Astrocyte (in vitro differentiated cells and primary cell): Measurements from ENCODE around the gene P3H2. TPM values are rescaled to one million over a fixed set of nuclear protein-coding genes. Genes with fewer than 3 reads are reported as not detected.
"Not testable (repeated sequence)": the region's sequence is repeated elsewhere in the genome, so short reads cannot be mapped to it uniquely, and the experiment has no call there.

Experiments used
- DNase-seq: peaks from one replicate; pipeline ENCODE4 v3.0.0-alpha.2; 2010; ENCODE audit warnings: low read depth
- FAIRE-seq: peaks from 2 replicates; lab custom pipeline; 2011; peaks lifted over from hg19 to GRCh38; lab: Jason Lieb, UNC
- H2AFZ ChIP-seq: 2 replicates; pipeline ENCODE4 v1.6.0; 2012; ENCODE audit warnings: low read depth, low read length, inconsistent platforms
- H3K27ac ChIP-seq: 2 replicates; pipeline ENCODE4 v1.5.1; 2011; ENCODE audit warnings: low read depth, low read length, inconsistent platforms
- H3K27me3 ChIP-seq: 2 replicates; pipeline ENCODE4 v1.6.0; 2011; ENCODE audit warnings: low read length, inconsistent platforms; ENCODE audit not compliant: insufficient read depth
- H3K36me3 ChIP-seq: 2 replicates; pipeline ENCODE4 v1.5.1; 2011; ENCODE audit warnings: low read length, inconsistent platforms; ENCODE audit not compliant: insufficient read depth
- H3K4me1 ChIP-seq: 2 replicates; pipeline ENCODE4 v1.5.1; 2011; ENCODE audit warnings: low read length, inconsistent platforms; ENCODE audit not compliant: insufficient read depth
- H3K4me2 ChIP-seq: 2 replicates; pipeline ENCODE4 v1.6.0; 2012; ENCODE audit warnings: low read length, inconsistent platforms
- H3K4me3 ChIP-seq: 2 replicates; pipeline ENCODE4 v1.5.1; 2011; ENCODE audit warnings: low read depth, mild to moderate bottlenecking, low read length, inconsistent platforms; ENCODE audit not compliant: insufficient read depth
- H3K79me2 ChIP-seq: 2 replicates; pipeline ENCODE4 v1.6.0; 2012; ENCODE audit warnings: mild to moderate bottlenecking, low read length, inconsistent platforms; ENCODE audit not compliant: insufficient read depth
- H3K9ac ChIP-seq: 2 replicates; pipeline ENCODE4 v1.6.0; 2012; ENCODE audit warnings: mild to moderate bottlenecking, low read length, inconsistent platforms
- H3K9me3 ChIP-seq: 2 replicates; pipeline ENCODE4 v1.5.1; 2012; ENCODE audit warnings: low read depth, mild to moderate bottlenecking, low read length, inconsistent platforms; ENCODE audit not compliant: insufficient read depth
- H4K20me1 ChIP-seq: 2 replicates; pipeline ENCODE4 v1.6.0; 2012; ENCODE audit warnings: low read length, inconsistent platforms; ENCODE audit not compliant: insufficient read depth
- H3K27ac Mint-ChIP-seq: one replicate; pipeline ENCODE4 v1.8.0; 2021; ENCODE audit warnings: mild to moderate bottlenecking, mixed read lengths; ENCODE audit not compliant: unreplicated experiment
- H3K27me3 Mint-ChIP-seq: one replicate; pipeline ENCODE4 v1.8.0; 2021; ENCODE audit warnings: low read depth, mixed read lengths; ENCODE audit not compliant: unreplicated experiment
- H3K36me3 Mint-ChIP-seq: one replicate; pipeline ENCODE4 v1.8.0; 2021; ENCODE audit warnings: low read depth, mixed read lengths; ENCODE audit not compliant: unreplicated experiment
- H3K4me1 Mint-ChIP-seq: one replicate; pipeline ENCODE4 v1.8.0; 2021; ENCODE audit warnings: low read depth, mixed read lengths; ENCODE audit not compliant: unreplicated experiment
- H3K4me3 Mint-ChIP-seq: one replicate; pipeline ENCODE4 v1.8.0; 2021; ENCODE audit warnings: mild to moderate bottlenecking, moderate library complexity, mixed read lengths; ENCODE audit not compliant: unreplicated experiment
- H3K9me3 Mint-ChIP-seq: one replicate; pipeline ENCODE4 v1.8.0; 2021; ENCODE audit warnings: mild to moderate bottlenecking, mixed read lengths; ENCODE audit not compliant: unreplicated experiment
- EZH2 ChIP-seq: IDR thresholded peaks from 2 replicates; pipeline ENCODE4 v1.6.1; 2012; ENCODE audit warnings: mild to moderate bottlenecking, low read length, inconsistent platforms; ENCODE audit not compliant: insufficient read depth
- total RNA-seq: library from RNA; stranded (reverse); gene quantifications from 2 replicates; pipeline ENCODE4 v1.2.1, GENCODE V29; 2021
- TF ChIP-seq, protein P1 (sequence below): IDR thresholded peaks from 2 replicates; pipeline ENCODE4 v1.5.1; 2011; ENCODE audit warnings: low read depth, mild to moderate bottlenecking, inconsistent platforms, low read length, moderate library complexity; ENCODE audit not compliant: insufficient read depth

Gene P3H2
- total RNA-seq, 1 donor from 2014 or later: 57.7 TPM

GRCh38 chr3:190158261-190158660 lies 37.6 kb upstream of the P3H2 start:
- H3K4me1 Mint-ChIP-seq: peaks cover 5% of the 10 kb centered on the region
- FAIRE-seq (no peak), DNase-seq (no peak)
- Histone ChIP-seq H3K4me2 (no peak overlapping the region), H3K9me3 (no peaks in the 10 kb centered on the region), H2AFZ (no peak overlapping the region), H3K27ac (no peak overlapping the region), H3K4me1 (peaks cover 8% of the 10 kb centered on the region), H4K20me1 (no peaks in the 10 kb centered on the region), H3K27me3 (peaks cover 7% of the 10 kb centered on the region), H3K4me3 (no peak overlapping the region), H3K79me2 (no peaks in the 10 kb centered on the region), H3K36me3 (no peaks in the 10 kb centered on the region), H3K9ac (no peak overlapping the region)
- H3K4me3 Mint-ChIP-seq: no peak overlapping the region
- H3K27me3 Mint-ChIP-seq: no peaks in the 10 kb centered on the region
- no peak for TF ChIP-seq EZH2
- TF ChIP-seq, protein P1, sequence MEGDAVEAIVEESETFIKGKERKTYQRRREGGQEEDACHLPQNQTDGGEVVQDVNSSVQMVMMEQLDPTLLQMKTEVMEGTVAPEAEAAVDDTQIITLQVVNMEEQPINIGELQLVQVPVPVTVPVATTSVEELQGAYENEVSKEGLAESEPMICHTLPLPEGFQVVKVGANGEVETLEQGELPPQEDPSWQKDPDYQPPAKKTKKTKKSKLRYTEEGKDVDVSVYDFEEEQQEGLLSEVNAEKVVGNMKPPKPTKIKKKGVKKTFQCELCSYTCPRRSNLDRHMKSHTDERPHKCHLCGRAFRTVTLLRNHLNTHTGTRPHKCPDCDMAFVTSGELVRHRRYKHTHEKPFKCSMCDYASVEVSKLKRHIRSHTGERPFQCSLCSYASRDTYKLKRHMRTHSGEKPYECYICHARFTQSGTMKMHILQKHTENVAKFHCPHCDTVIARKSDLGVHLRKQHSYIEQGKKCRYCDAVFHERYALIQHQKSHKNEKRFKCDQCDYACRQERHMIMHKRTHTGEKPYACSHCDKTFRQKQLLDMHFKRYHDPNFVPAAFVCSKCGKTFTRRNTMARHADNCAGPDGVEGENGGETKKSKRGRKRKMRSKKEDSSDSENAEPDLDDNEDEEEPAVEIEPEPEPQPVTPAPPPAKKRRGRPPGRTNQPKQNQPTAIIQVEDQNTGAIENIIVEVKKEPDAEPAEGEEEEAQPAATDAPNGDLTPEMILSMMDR: no peak
- H3K9me3 Mint-ChIP-seq: peaks cover 8% of the 10 kb centered on the region
- no peak overlapping the region for H3K27ac Mint-ChIP-seq
- no peaks in the 10 kb centered on the region for H3K36me3 Mint-ChIP-seq

GRCh38 chr3:190155752-190156151 lies 35.1 kb upstream of the P3H2 start:
- peaks cover 7% of the 10 kb centered on the region for H3K27me3 ChIP-seq
- no peaks in the 10 kb centered on the region for H3K9me3 ChIP-seq
- TF ChIP-seq EZH2: no peak
- TF ChIP-seq, protein P1: no peak
- H3K27ac Mint-ChIP-seq: no peak overlapping the region
- no peak overlapping the region for H3K4me3 ChIP-seq
- H3K4me2 ChIP-seq: no peak overlapping the region
- H3K79me2 ChIP-seq: no peaks in the 10 kb centered on the region
- no peak overlapping the region for H3K27ac ChIP-seq
- no peak for FAIRE-seq
- no peaks in the 10 kb centered on the region for H4K20me1 ChIP-seq
- peaks cover 16% of the 10 kb centered on the region for H3K4me1 ChIP-seq
- H3K4me3 Mint-ChIP-seq: no peak overlapping the region
- no peak overlapping the region for H2AFZ ChIP-seq
- H3K36me3 Mint-ChIP-seq: no peaks in the 10 kb centered on the region
- H3K4me1 Mint-ChIP-seq: peaks cover 5% of the 10 kb centered on the region
- no peaks in the 10 kb centered on the region for H3K36me3 ChIP-seq
- no peak overlapping the region for H3K9ac ChIP-seq
- H3K27me3 Mint-ChIP-seq: peaks cover 3% of the 10 kb centered on the region
- DNase-seq: peak; percentile 63
- peaks cover 1% of the 10 kb centered on the region for H3K9me3 Mint-ChIP-seq

DNA sequence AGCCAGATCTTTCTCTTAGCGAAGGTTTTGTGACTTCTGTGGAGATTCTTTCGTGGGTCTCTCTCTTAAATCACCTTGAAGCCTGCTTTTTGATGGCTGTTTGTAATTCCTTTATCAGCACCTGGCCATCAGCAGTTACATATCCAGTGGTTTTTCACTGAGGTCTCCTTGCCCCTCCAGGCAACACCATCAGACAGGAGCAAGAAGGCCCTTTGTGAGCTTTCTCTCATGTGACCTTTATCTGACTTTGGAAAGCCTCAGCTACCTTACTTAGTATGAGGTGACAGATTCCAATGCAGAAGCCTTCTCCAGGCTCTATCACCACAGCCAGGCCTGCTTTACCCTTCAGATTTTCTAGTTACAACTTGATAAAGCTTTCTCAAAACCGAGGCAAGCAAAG lies 30.0 kb upstream of the P3H2 start:
- FAIRE-seq: no peak
- Mint-ChIP-seq H3K4me1 (peaks cover under 1% of the 10 kb centered on the region), H3K27ac (no peak overlapping the region), H3K36me3 (no peaks in the 10 kb centered on the region), H3K4me3 (no peak overlapping the region), H3K27me3 (peaks cover 5% of the 10 kb centered on the region), H3K9me3 (peaks cover 8% of the 10 kb centered on the region)
- Histone ChIP-seq H3K9ac (no peak overlapping the region), H3K4me3 (no peak overlapping the region), H3K9me3 (no peaks in the 10 kb centered on the region), H3K4me1 (peaks cover 8% of the 10 kb centered on the region), H3K79me2 (no peaks in the 10 kb centered on the region), H3K36me3 (no peaks in the 10 kb centered on the region), H3K27ac (no peak overlapping the region), H2AFZ (no peak overlapping the region), H3K4me2 (no peak overlapping the region), H3K27me3 (peaks cover 7% of the 10 kb centered on the region), H4K20me1 (no peaks in the 10 kb centered on the region)
- TF ChIP-seq EZH2: no peak
- TF ChIP-seq, protein P1: no peak
- no peak for DNase-seq

DNA sequence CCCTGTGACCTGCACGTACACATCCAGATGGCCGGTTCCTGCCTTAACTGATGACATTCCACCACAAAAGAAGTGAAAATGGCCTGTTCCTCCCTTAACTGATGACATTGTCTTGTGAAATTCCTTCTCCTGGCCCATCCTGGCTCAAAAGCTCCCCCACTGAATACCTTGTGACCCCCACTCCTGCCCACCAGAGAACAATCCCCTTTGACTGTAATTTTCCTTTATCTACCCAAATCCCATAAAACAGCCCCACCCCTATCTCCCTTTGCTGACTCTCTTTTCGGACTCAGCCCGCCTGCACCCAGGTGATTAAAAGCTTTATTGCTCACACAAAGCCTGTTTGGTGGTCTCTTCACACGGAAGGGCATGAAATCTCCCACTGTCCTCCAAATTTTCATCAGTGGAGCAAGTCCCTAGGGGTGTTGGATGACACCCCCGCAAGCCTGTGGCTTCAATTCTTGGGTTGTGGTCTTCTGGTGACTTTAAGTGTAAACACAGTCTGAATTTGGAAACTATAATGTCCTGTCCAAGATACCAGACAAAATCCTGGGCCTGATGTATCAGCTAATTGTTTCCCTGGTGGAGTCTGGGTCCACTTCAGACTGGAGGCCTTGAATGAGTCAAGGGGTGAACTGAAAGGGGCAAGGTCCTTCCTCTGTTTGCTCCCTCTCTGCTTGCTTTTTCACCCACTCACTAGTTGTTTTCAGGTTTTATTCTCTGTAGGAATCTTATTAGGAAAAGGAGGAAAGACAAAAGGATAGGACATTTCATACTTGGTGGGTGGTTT lies 29.3 kb upstream of the P3H2 start:
- H3K36me3 ChIP-seq, H3K9ac ChIP-seq, H4K20me1 ChIP-seq, H3K79me2 ChIP-seq, H3K4me1 ChIP-seq, H3K4me1 Mint-ChIP-seq, FAIRE-seq, H3K4me3 Mint-ChIP-seq, H2AFZ ChIP-seq, H3K36me3 Mint-ChIP-seq, DNase-seq, H3K4me2 ChIP-seq, H3K27ac Mint-ChIP-seq, H3K27me3 ChIP-seq, H3K27ac ChIP-seq, H3K27me3 Mint-ChIP-seq, H3K4me3 ChIP-seq, H3K9me3 ChIP-seq: not testable (repeated sequence)
- peaks cover 11% of the 10 kb centered on the region for H3K9me3 Mint-ChIP-seq
